Measurements from ENCODE around the gene CDC42BPB. TPM values are rescaled to one million over a fixed set of nuclear protein-coding genes. Genes with fewer than 3 reads are reported as not detected.

CDC42BPB gene
- total RNA-seq, 1 experiment from 2014 or later, result 103 TPM

GRCh38 chr14:102898776-102899515 lies 158.4 kb downstream of the CDC42BPB start:
- Mint-ChIP-seq H3K9me3 (no peaks in the 10 kb centered on the region), H3K4me3 (no peak overlapping the region), H3K27me3 (ENCODE audit: low read depth) (no peaks in the 10 kb centered on the region; the same call in 1 of the 2 replicates), H3K27ac (peak overlapping the region; percentile 36 to 87 (median 82); a peak in 4 of 7 replicates), H3K36me3 (ENCODE audit: insufficient read depth in 1 of 3, low read depth in 3 of 3) (peaks cover 3 to 8% (median 7%) of the 10 kb centered on the region in 3 experiments; a peak in 6 of 7 replicates), H3K4me1 (peaks cover 2 to 4% of the 10 kb centered on the region in 2 experiments; a peak in 3 of 4 replicates)
- H2BK5ac ChIP-seq (ENCODE audit: insufficient read length, low read length), result no peak overlapping the region
- H3T11ph ChIP-seq (ENCODE audit: low read length), result no peak overlapping the region
- H2BK15ac ChIP-seq (ENCODE audit: low read depth, low read length), result no peak overlapping the region
- H2BK20ac ChIP-seq (ENCODE audit: low read depth, low read length, poor library complexity, severe bottlenecking), result no peak overlapping the region
- H3K23me2 ChIP-seq (ENCODE audit: insufficient read length, low read depth, low read length, poor library complexity, severe bottlenecking), result no peaks in the 10 kb centered on the region
- H2AK5ac ChIP-seq (ENCODE audit: insufficient read length, low read length), result no peak overlapping the region
- H3K9ac ChIP-seq (ENCODE audit: extremely low read depth, insufficient read length, low read length), result no peak overlapping the region
- no peak for TF ChIP-seq CTCF (conservative IDR thresholded peaks at IDR 0.05)
- H3K27ac ChIP-seq (ENCODE audit: insufficient read length, low read depth, low read length), result no peak overlapping the region
- H3K14ac ChIP-seq (ENCODE audit: insufficient read depth, low read length), result no peak overlapping the region
- H3K79me2 ChIP-seq (ENCODE audit: insufficient read depth, low read length), result no peaks in the 10 kb centered on the region
- H3K4me1 ChIP-seq (ENCODE audit: insufficient read depth, low read length), result no peaks in the 10 kb centered on the region
- no peak overlapping the region for H2BK12ac ChIP-seq (ENCODE audit: insufficient read length, low read depth, low read length)
- H3K18ac ChIP-seq (ENCODE audit: insufficient read length, low read depth, low read length), result no peak overlapping the region
- no peak overlapping the region for H3K4ac ChIP-seq (ENCODE audit: low read depth, low read length)
- no peak overlapping the region for H3K23ac ChIP-seq (ENCODE audit: insufficient read length, low read depth, low read length)
- H3K9me3 ChIP-seq (ENCODE audit: control insufficient read depth, low read depth, low read length), result no peaks in the 10 kb centered on the region
- no CpG with 5 or more reads among the region's 18 CpGs for WGBS (ENCODE audit: extremely low coverage, insufficient read length, low lambda C conversion rate)
- H4K20me1 ChIP-seq (ENCODE audit: control insufficient read depth, insufficient read depth, insufficient read length), result no peaks in the 10 kb centered on the region
- H3K79me1 ChIP-seq (ENCODE audit: insufficient read depth, low read depth, low read length, poor library complexity, severe bottlenecking), result no peaks in the 10 kb centered on the region
- H3K27me3 ChIP-seq (ENCODE audit: insufficient read depth, low read length), result no peaks in the 10 kb centered on the region
- no peak overlapping the region for H4K91ac ChIP-seq (ENCODE audit: insufficient read length, low read depth, low read length)
- H3K4me2 ChIP-seq (ENCODE audit: insufficient read depth, insufficient read length, low read length), result no peak overlapping the region
- H2BK120ac ChIP-seq (ENCODE audit: low read depth, low read length, poor library complexity, severe bottlenecking), result no peak overlapping the region
- no peak for DNase-seq
- H4K8ac ChIP-seq (replicated peaks; ENCODE audit: insufficient read length, low read depth, low read length), result no peak overlapping the region
- H2AFZ ChIP-seq (ENCODE audit: low read length), result no peak overlapping the region
- no peak overlapping the region for H3K56ac ChIP-seq (ENCODE audit: insufficient read length, low read depth, low read length)
- no peak overlapping the region for H4K5ac ChIP-seq (ENCODE audit: insufficient read length, low read depth, low read length)

All from H9 (cell line).